Femur (tissue), 1 donor: ENCODE measurements around the gene EEA1.

Source experiments
- DNase-seq: peaks from one replicate; pipeline ENCODE4 v3.0.0-alpha.2; 2017

Gene EEA1

GRCh38 chr12:92879698-92880322 lies 49.3 kb downstream of the EEA1 start:
- DNase-seq, result no peak

- no peak for DNase-seq
Measured at GRCh38 chr12:92877904-92878303, 51.2 kb downstream of the EEA1 start.

- no peak for DNase-seq
Measured at GRCh38 chr12:92876496-92876895, 52.6 kb downstream of the EEA1 start.

GRCh38 chr12:92871116-92871515 lies 58.0 kb downstream of the EEA1 start:
- DNase-seq, result no peak

- DNase-seq, result no peak
Measured at GRCh38 chr12:92866418-92866817, 62.7 kb downstream of the EEA1 start.

- no peak for DNase-seq
Measured at GRCh38 chr12:92863251-92863650, 65.8 kb downstream of the EEA1 start.

GRCh38 chr12:92861381-92861780 lies 67.7 kb downstream of the EEA1 start:
- no peak for DNase-seq

GRCh38 chr12:92860521-92860920 lies 68.6 kb downstream of the EEA1 start:
- DNase-seq, result no peak

GRCh38 chr12:92859650-92860386 lies 69.3 kb downstream of the EEA1 start:
- DNase-seq, result no peak

GRCh38 chr12:92857818-92858217 lies 71.3 kb downstream of the EEA1 start:
- no peak for DNase-seq

GRCh38 chr12:92854344-92854743 lies 74.8 kb downstream of the EEA1 start:
- no peak for DNase-seq

GRCh38 chr12:92848740-92849139 lies 80.4 kb downstream of the EEA1 start:
- no peak for DNase-seq

GRCh38 chr12:92847368-92847767 lies 81.7 kb downstream of the EEA1 start:
- no peak for DNase-seq

- no peak for DNase-seq
Measured at GRCh38 chr12:92845329-92845728, 83.8 kb downstream of the EEA1 start.

GRCh38 chr12:92844151-92844763 lies 84.8 kb downstream of the EEA1 start:
- no peak for DNase-seq

- DNase-seq, result no peak
Measured at GRCh38 chr12:92829686-92830282, 99.3 kb downstream of the EEA1 start.

GRCh38 chr12:92828565-92828964 lies 100.5 kb downstream of the EEA1 start:
- no peak for DNase-seq

GRCh38 chr12:92827836-92828431 lies 101.2 kb downstream of the EEA1 start:
- DNase-seq, result peak; percentile 24

GRCh38 chr12:92821142-92821541 lies 108.0 kb downstream of the EEA1 start:
- DNase-seq, result no peak

GRCh38 chr12:92814584-92814983 lies 114.5 kb downstream of the EEA1 start:
- DNase-seq, result no peak

- no peak for DNase-seq
Measured at GRCh38 chr12:92810370-92810769, 118.7 kb downstream of the EEA1 start.

- no peak for DNase-seq
Measured at GRCh38 chr12:92803903-92804302, 125.2 kb downstream of the EEA1 start.

GRCh38 chr12:92802906-92803305 lies 126.2 kb downstream of the EEA1 start:
- DNase-seq, result no peak
